Measurements from ENCODE around the gene CCDC152. TPM values are rescaled to one million over a fixed set of nuclear protein-coding genes. Genes with fewer than 3 reads are reported as not detected.
"Not testable (repeated sequence)": the region's sequence is repeated elsewhere in the genome, so short reads cannot be mapped to it uniquely, and the experiment has no call there.

Gene CCDC152
- total RNA-seq, 1 donor from 2014 or later: not detected

DNA sequence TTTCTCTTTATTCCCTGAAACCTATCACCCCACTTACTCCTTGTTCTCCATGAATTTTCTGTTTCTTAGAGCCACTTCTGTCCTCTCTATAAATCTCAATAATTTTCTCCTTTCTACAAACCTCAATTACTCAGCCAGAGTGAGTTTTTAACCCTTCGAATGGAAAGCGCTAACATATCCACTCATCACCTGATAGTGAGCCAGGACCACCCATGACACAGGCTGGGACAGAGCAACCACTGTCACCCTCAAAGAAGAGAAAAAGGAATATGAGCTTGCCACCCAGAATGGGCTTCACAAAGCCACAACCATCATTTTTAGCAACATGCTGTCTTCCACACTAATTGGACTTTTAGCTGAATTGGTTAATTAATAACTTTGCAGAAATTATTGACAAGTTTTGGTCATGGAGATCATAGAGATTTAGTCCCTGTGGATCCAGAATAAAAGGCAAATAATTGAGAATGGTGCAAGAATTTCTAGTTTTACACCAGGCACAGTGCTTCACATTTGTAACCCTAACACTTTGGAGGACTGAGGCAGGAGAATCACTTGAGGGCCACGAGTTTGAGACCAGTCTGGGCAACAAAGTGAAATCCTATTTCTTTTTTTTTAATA lies 87.2 kb downstream of the CCDC152 start:
- Mint-ChIP-seq H3K4me1 (no peaks in the 10 kb centered on the region), H3K4me3 (no peak overlapping the region), H3K9me3 (peaks cover 5% of the 10 kb centered on the region), H3K27me3 (ENCODE audit: low read depth) (no peaks in the 10 kb centered on the region), H3K36me3 (ENCODE audit: low read depth) (no peaks in the 10 kb centered on the region), H3K27ac (ENCODE audit: unreplicated experiment) (no peak overlapping the region)
- DNase-seq (ENCODE audit: low read depth, low spot score): no peak
- no peak for TF ChIP-seq CTCF (conservative IDR thresholded peaks at IDR 0.05)

GRCh38 chr5:42844408-42844807 lies 87.8 kb downstream of the CCDC152 start:
- H3K27me3 Mint-ChIP-seq (ENCODE audit: low read depth); H3K36me3 Mint-ChIP-seq (ENCODE audit: low read depth); H3K9me3 Mint-ChIP-seq; DNase-seq (ENCODE audit: low read depth, low spot score); H3K4me1 Mint-ChIP-seq; H3K27ac Mint-ChIP-seq (ENCODE audit: unreplicated experiment); H3K4me3 Mint-ChIP-seq: not testable (repeated sequence)

GRCh38 chr5:42848545-42848944 lies 91.9 kb downstream of the CCDC152 start:
- H3K9me3 Mint-ChIP-seq: peaks cover under 1% of the 10 kb centered on the region
- no peak for DNase-seq (ENCODE audit: low read depth, low spot score)
- H3K27ac Mint-ChIP-seq (ENCODE audit: unreplicated experiment): no peak overlapping the region
- H3K27me3 Mint-ChIP-seq (ENCODE audit: low read depth): no peaks in the 10 kb centered on the region
- TF ChIP-seq CTCF (conservative IDR thresholded peaks at IDR 0.05): no peak
- no peaks in the 10 kb centered on the region for H3K36me3 Mint-ChIP-seq (ENCODE audit: low read depth)
- H3K4me1 Mint-ChIP-seq: no peaks in the 10 kb centered on the region
- no peak overlapping the region for H3K4me3 Mint-ChIP-seq

DNA sequence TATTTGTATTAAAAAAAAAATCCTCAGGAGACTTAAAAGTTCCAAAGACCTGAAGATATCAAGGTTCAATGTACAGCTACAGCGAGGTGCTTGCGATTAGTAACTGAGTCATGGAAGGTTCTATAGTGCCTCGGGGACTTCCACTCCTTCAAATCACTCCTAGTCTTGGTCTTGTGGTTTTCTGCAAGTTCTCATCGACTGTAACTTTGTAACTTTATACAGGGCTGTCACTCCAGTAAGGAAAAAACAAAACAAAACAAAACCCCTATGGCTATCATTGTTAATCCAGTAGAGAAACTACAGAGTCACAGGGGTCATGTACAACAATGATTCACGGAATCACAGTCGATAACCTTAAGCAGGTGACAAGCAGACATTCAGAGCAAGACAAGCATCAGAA lies 94.9 kb downstream of the CCDC152 start:
- H3K4me3 Mint-ChIP-seq: no peak overlapping the region
- no peaks in the 10 kb centered on the region for H3K4me1 Mint-ChIP-seq
- DNase-seq (ENCODE audit: low read depth, low spot score): no peak
- no peaks in the 10 kb centered on the region for H3K27me3 Mint-ChIP-seq (ENCODE audit: low read depth)
- no peak overlapping the region for H3K27ac Mint-ChIP-seq (ENCODE audit: unreplicated experiment)
- no peak for TF ChIP-seq CTCF (conservative IDR thresholded peaks at IDR 0.05)
- no peaks in the 10 kb centered on the region for H3K36me3 Mint-ChIP-seq (ENCODE audit: low read depth)
- H3K9me3 Mint-ChIP-seq: no peaks in the 10 kb centered on the region

Other genes starting within 250 kb of the CCDC152 start
- gene SELENOP, start 55.1 kb downstream of the CCDC152 start, total RNA-seq: 2.0 and 2.2 TPM in 2 replicates

All from neural crest cell (in vitro differentiated cells).